WTC11 (cell line): Measurements from ENCODE around the gene MAP4K4. TPM values are rescaled to one million over a fixed set of nuclear protein-coding genes. Genes with fewer than 3 reads are reported as not detected.

Experiments used
- ATAC-seq: fragments of 200-7000 bp; cut with Tn5 transposase; 2 replicates; pipeline ENCODE4 v1.10.0; 2021; ENCODE audit warnings: mild to moderate bottlenecking, moderate library complexity
- CTCF ChIA-PET: fragments of 300-600 bp; sonication (Branson Sonifier 250); formaldehyde crosslinking; loops from one replicate; lab custom pipeline; 2021; ENCODE audit warnings: antibody characterized with exemption; lab: Charles Lee
- POLR2A ChIA-PET: fragments of 350-600 bp; sonication (Branson Sonifier 250); formaldehyde crosslinking; loops from one replicate; lab custom pipeline; 2021; ENCODE audit warnings: antibody characterized with exemption; lab: Charles Lee
- DNase-seq: peaks from one replicate; pipeline ENCODE4 v3.0.0; 2021; ENCODE audit warnings: low spot score
- H3K27ac Mint-ChIP-seq: 2 replicates; pipeline ENCODE4 v1.8.0; 2021; ENCODE audit warnings: mixed read lengths
- H3K27me3 Mint-ChIP-seq: 2 replicates; pipeline ENCODE4 v1.8.0; 2021; ENCODE audit warnings: low read depth, mild to moderate bottlenecking, moderate library complexity, mixed read lengths
- H3K36me3 Mint-ChIP-seq: 2 replicates; pipeline ENCODE4 v1.8.0; 2021; ENCODE audit warnings: mixed read lengths
- H3K4me1 Mint-ChIP-seq: 2 replicates; pipeline ENCODE4 v1.8.0; 2022; ENCODE audit warnings: mixed read lengths
- H3K4me3 Mint-ChIP-seq: 2 replicates; pipeline ENCODE4 v1.8.0; 2021; ENCODE audit warnings: mild to moderate bottlenecking, moderate library complexity, mixed read lengths
- H3K9me3 Mint-ChIP-seq: 2 replicates; pipeline ENCODE4 v1.8.0; 2021; ENCODE audit warnings: mixed read lengths
- CREM ChIP-seq: sonication (generic); formaldehyde crosslinking; IDR thresholded peaks from 2 replicates; pipeline ENCODE4 v1.8.1; 2022; ENCODE audit warnings: mild to moderate bottlenecking, missing genetic modification reagents, moderate library complexity
- FOXJ3 ChIP-seq: sonication (generic); formaldehyde crosslinking; IDR thresholded peaks from 2 replicates; pipeline ENCODE4 v1.9.0; 2021; ENCODE audit warnings: missing genetic modification reagents, mild to moderate bottlenecking, borderline replicate concordance
- FOXK1 ChIP-seq: sonication (generic); formaldehyde crosslinking; IDR thresholded peaks from 2 replicates; pipeline ENCODE4 v1.8.0; 2022; ENCODE audit warnings: mild to moderate bottlenecking, moderate library complexity, missing genetic modification reagents
- MXD4 ChIP-seq: fragments of 250-450 bp; sonication (Bioruptor Pico); IDR thresholded peaks from 2 replicates; pipeline ENCODE4 v1.8.0; 2021; ENCODE audit warnings: mild to moderate bottlenecking, moderate library complexity, borderline replicate concordance
- NR2C2 ChIP-seq: sonication (generic); formaldehyde crosslinking; IDR thresholded peaks from 2 replicates; pipeline ENCODE4 v1.8.0; 2022; ENCODE audit warnings: mild to moderate bottlenecking, missing genetic modification reagents
- PRDM15 ChIP-seq: sonication (generic); formaldehyde crosslinking; IDR thresholded peaks from 2 replicates; pipeline ENCODE4 v1.8.0; 2022; ENCODE audit warnings: missing genetic modification reagents
- PRRX2 ChIP-seq: fragments of 250-450 bp; sonication (Bioruptor Pico); IDR thresholded peaks from 2 replicates; pipeline ENCODE4 v1.8.0; 2021; ENCODE audit warnings: mild to moderate bottlenecking
- SP1 ChIP-seq: sonication (generic); formaldehyde crosslinking; conservative IDR thresholded peaks from 2 replicates; pipeline ENCODE4 v1.8.1; 2022; ENCODE audit warnings: missing genetic modification reagents
- ZBTB43 ChIP-seq: sonication (generic); formaldehyde crosslinking; IDR thresholded peaks from 2 replicates; pipeline ENCODE4 v1.8.1; 2023; ENCODE audit warnings: mild to moderate bottlenecking, missing genetic modification reagents
- ZNF138 ChIP-seq: sonication (generic); formaldehyde crosslinking; conservative IDR thresholded peaks from 2 replicates; pipeline ENCODE4 v1.8.1; 2022; ENCODE audit warnings: mild to moderate bottlenecking, moderate library complexity, missing genetic modification reagents
- ZNF232 ChIP-seq: sonication (generic); formaldehyde crosslinking; IDR thresholded peaks from 2 replicates; pipeline ENCODE4 v1.8.0; 2022; ENCODE audit warnings: mild to moderate bottlenecking, missing genetic modification reagents
- ZNF671 ChIP-seq: fragments of 250-450 bp; sonication (Bioruptor Pico); IDR thresholded peaks from 2 replicates; pipeline ENCODE4 v1.8.0; 2021; ENCODE audit warnings: mild to moderate bottlenecking
- total RNA-seq: library from RNA; stranded (reverse); gene quantifications from 3 replicates; pipeline ENCODE4 v1.2.3, GENCODE V29; 2021
- TF ChIP-seq, protein P1 (sequence below): sonication (generic); formaldehyde crosslinking; IDR thresholded peaks from 2 replicates; pipeline ENCODE4 v1.8.1; 2022; ENCODE audit warnings: low read depth, missing genetic modification reagents, borderline replicate concordance
- TF ChIP-seq, protein P2 (sequence below): sonication (generic); formaldehyde crosslinking; IDR thresholded peaks from 2 replicates; pipeline ENCODE4 v1.8.1; 2023; ENCODE audit warnings: mild to moderate bottlenecking, moderate library complexity, missing genetic modification reagents
- TF ChIP-seq, protein P3 (sequence below): fragments of 250-450 bp; sonication (Bioruptor Pico); conservative IDR thresholded peaks from 2 replicates; pipeline ENCODE4 v1.9.0; 2021; ENCODE audit warnings: mild to moderate bottlenecking

The MAP4K4 gene
- total RNA-seq, 1 experiment from 2014 or later: 112 TPM

GRCh38 chr2:101706121-101706818 is 8.8 kb downstream of the MAP4K4 start:
- H3K27me3 Mint-ChIP-seq: no peaks in the 10 kb centered on the region
- H3K4me1 Mint-ChIP-seq: peaks cover 67% of the 10 kb centered on the region
- peaks cover 6% of the 10 kb centered on the region for H3K9me3 Mint-ChIP-seq
- no peak overlapping the region for H3K4me3 Mint-ChIP-seq
- TF ChIP-seq ZNF232 (CRISPR knock-in tag): no peak
- TF ChIP-seq, protein P1, sequence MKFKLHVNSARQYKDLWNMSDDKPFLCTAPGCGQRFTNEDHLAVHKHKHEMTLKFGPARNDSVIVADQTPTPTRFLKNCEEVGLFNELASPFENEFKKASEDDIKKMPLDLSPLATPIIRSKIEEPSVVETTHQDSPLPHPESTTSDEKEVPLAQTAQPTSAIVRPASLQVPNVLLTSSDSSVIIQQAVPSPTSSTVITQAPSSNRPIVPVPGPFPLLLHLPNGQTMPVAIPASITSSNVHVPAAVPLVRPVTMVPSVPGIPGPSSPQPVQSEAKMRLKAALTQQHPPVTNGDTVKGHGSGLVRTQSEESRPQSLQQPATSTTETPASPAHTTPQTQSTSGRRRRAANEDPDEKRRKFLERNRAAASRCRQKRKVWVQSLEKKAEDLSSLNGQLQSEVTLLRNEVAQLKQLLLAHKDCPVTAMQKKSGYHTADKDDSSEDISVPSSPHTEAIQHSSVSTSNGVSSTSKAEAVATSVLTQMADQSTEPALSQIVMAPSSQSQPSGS: no peak
- no peak for TF ChIP-seq NR2C2 (CRISPR knock-in tag)
- no peak for TF ChIP-seq PRRX2
- TF ChIP-seq, protein P2, sequence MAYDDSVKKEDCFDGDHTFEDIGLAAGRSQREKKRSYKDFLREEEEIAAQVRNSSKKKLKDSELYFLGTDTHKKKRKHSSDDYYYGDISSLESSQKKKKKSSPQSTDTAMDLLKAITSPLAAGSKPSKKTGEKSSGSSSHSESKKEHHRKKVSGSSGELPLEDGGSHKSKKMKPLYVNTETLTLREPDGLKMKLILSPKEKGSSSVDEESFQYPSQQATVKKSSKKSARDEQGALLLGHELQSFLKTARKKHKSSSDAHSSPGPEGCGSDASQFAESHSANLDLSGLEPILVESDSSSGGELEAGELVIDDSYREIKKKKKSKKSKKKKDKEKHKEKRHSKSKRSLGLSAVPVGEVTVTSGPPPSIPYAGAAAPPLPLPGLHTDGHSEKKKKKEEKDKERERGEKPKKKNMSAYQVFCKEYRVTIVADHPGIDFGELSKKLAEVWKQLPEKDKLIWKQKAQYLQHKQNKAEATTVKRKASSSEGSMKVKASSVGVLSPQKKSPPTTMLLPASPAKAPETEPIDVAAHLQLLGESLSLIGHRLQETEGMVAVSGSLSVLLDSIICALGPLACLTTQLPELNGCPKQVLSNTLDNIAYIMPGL: no peak
- no peak for TF ChIP-seq CREM
- TF ChIP-seq FOXJ3 (CRISPR knock-in tag): no peak
- TF ChIP-seq FOXK1: no peak
- TF ChIP-seq ZBTB43: no peak
- POLR2A ChIA-PET: interaction anchor here (1.5 kb wide), 1 partner anchor 9 kb away, joined by 3 read pairs; the partner anchor contains the start of gene MAP4K4
- H3K36me3 Mint-ChIP-seq: peaks cover 19% of the 10 kb centered on the region
- no peak for ATAC-seq
- no peak for DNase-seq
- CTCF ChIA-PET: interaction anchor here (1.5 kb wide), 1 partner anchor 11 kb away, joined by 3 read pairs; no protein-coding TSS in a partner anchor
- peak overlapping the region; percentile 43; the same call in 1 of the 2 replicates for H3K27ac Mint-ChIP-seq

DNA sequence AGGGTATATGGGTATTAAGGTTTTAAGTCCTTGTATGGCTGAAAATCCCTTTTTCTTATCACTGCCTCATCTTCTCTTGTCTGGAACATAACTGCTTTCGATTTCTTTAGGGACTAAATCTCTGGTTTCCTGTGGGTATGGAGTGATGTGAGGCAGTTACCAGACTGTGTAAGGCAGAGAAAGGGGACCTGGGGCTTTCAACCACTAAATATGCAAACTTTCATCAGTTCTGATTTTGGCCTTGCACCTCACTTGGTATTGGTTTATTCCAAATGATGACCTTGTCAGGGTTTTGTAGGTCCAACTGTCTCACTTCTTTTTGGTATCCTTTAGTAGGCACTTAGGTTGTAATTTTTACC is 9.3 kb downstream of the MAP4K4 start:
- CTCF ChIA-PET: interaction anchor here (1.5 kb wide), 1 partner anchor 10 kb away, joined by 3 read pairs; no protein-coding TSS in a partner anchor

More for the DNA sequence above, 9.3 kb downstream of the MAP4K4 start:
- no peak overlapping the region for H3K4me3 Mint-ChIP-seq
- no peak for DNase-seq
- no peak for ATAC-seq
- peaks cover 70% of the 10 kb centered on the region for H3K4me1 Mint-ChIP-seq
- no peaks in the 10 kb centered on the region for H3K27me3 Mint-ChIP-seq
- peaks cover 6% of the 10 kb centered on the region for H3K9me3 Mint-ChIP-seq
- H3K27ac Mint-ChIP-seq: no peak overlapping the region; the same call in 1 of the 2 replicates
- TF ChIP-seq, protein P3, sequence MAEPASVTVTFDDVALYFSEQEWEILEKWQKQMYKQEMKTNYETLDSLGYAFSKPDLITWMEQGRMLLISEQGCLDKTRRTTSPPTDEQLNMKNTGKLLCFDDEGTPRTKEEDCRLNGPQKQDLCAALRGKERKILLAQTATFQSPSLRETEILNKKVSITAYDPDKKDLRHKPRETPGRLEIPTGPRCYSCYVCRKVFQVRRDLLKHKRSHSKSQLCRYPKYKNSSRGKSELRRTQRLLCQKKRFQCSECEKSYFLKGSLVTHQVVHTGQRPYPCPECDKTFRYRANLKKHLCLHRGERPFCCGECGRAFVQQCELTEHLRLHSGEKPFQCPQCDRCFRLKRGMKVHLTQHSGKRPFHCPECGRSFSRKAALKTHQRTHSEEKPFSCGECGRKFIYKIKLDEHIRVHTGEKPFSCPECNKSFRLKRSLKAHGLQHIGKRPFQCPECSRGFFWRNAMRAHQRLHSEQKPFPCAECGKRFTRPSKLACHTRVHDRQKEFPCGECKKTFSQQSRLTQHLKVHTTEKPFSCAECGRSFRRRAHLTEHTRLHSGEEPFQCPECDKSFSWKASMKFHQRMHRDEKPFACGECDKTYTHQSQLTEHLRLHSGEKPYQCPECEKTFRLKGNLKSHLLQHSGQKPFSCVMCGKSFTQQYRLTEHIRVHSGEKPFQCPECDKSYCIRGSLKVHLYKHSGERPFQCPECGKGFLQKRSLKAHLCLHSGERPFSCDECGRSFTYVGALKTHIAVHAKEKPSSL (CRISPR knock-in tag): no peak
- TF ChIP-seq ZNF138 (CRISPR knock-in tag) (no peak), MXD4 (CRISPR knock-in tag) (no peak), ZNF671 (CRISPR knock-in tag) (no peak), SP1 (CRISPR knock-in tag) (no peak), PRDM15 (CRISPR knock-in tag) (no peak)
- peaks cover 16% of the 10 kb centered on the region for H3K36me3 Mint-ChIP-seq
- POLR2A ChIA-PET: interaction anchor here (1.5 kb wide), 1 partner anchor 10 kb away, joined by 3 read pairs; the partner anchor contains the start of gene MAP4K4
